DOHH2 (cell line): ENCODE data around the gene AMZ2.

ENCODE experiments used
- CTCF ChIP-seq: fragments of 200-600 bp; sonication (generic); IDR thresholded peaks from one replicate; pipeline ENCODE4 v1.5.1; 2014; ENCODE audit warnings: antibody characterized with exemption, mild to moderate bottlenecking, low read depth, low read length; ENCODE audit not compliant: poor library complexity, severe bottlenecking
- EZH2phosphoT487 ChIP-seq: fragments of 200-600 bp; sonication (generic); IDR thresholded peaks from 2 replicates; pipeline ENCODE4 v1.6.1; 2017; ENCODE audit warnings: borderline replicate concordance, mild to moderate bottlenecking, antibody characterized with exemption, low read length, moderate library complexity, mixed read lengths

DNA sequence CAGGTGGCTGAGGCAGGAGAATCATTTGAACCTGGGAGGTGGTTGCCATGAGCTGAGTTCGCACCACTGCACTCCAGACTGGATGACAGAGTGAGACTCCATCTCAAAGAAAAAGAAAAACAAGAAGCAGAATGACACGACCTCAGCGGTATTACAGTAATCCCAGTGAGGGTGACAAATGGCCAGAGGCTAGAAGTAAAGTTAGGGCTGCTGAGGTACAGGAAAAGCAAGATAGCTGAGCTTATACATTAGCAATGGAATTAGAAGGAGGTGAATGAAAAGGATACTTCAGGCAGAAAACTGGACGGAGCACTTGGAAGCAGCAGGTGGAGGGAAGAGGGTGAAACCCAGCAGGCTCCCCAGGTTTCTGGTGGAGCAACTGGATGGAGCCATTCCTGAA is 26.1 kb upstream of the AMZ2 start:
- TF ChIP-seq CTCF, result no peak
- no peak for TF ChIP-seq EZH2phosphoT487
